SJSA1 (cell line): ENCODE measurements around the gene PTPRA. TPM values are rescaled to one million over a fixed set of nuclear protein-coding genes. Genes with fewer than 3 reads are reported as not detected.
A peak's percentile ranks its signal among the peaks of the same experiment; 100 is the strongest.
"Not testable (repeated sequence)": the region's sequence is repeated elsewhere in the genome, so short reads cannot be mapped to it uniquely, and the experiment has no call there.

ENCODE experiments used
- DNase-seq, 2 experiments: peaks; one replicate each; pipeline ENCODE4 v3.0.0-alpha.2; 2015 to 2020; ENCODE audit warnings: low spot score in 2 of 2, low read depth in 1 of 2
- H3K27ac ChIP-seq: fragments of 250-450 bp; sonication (Bioruptor Pico); 2 replicates; pipeline ENCODE4 v1.5.1; 2020; ENCODE audit warnings: mild to moderate bottlenecking, moderate library complexity
- H3K27me3 ChIP-seq: fragments of 250-450 bp; sonication (Bioruptor Pico); replicated peaks from 2 replicates; pipeline ENCODE4 v1.5.1; 2020; ENCODE audit warnings: mild to moderate bottlenecking, moderate library complexity
- H3K36me3 ChIP-seq: fragments of 250-450 bp; sonication (Bioruptor Pico); 2 replicates; pipeline ENCODE4 v1.5.1; 2020; ENCODE audit warnings: mild to moderate bottlenecking
- H3K4me1 ChIP-seq: fragments of 250-450 bp; sonication (Bioruptor Pico); replicated peaks from 2 replicates; pipeline ENCODE4 v1.6.1; 2021; ENCODE audit warnings: mild to moderate bottlenecking
- H3K4me3 ChIP-seq: fragments of 250-450 bp; sonication (Bioruptor Pico); 2 replicates; pipeline ENCODE4 v1.5.1; 2020; ENCODE audit warnings: mild to moderate bottlenecking
- H3K9me3 ChIP-seq: fragments of 250-450 bp; sonication (Bioruptor Pico); replicated peaks from 2 replicates; pipeline ENCODE4 v1.5.1; 2020; ENCODE audit warnings: mild to moderate bottlenecking
- total RNA-seq: library from RNA; depleted of rRNA; stranded (reverse); fragments of >200 nt; shearing (Covaris generic); gene quantifications from 2 replicates; pipeline ENCODE4 v1.2.3, GENCODE V29; 2014

PTPRA gene
- total RNA-seq, 1 experiment from 2014 or later, result 36.4 TPM

GRCh38 chr20:3043322-3043721, 170.0 kb downstream of the PTPRA start, which contains the start of gene GNRH2:
TSS of gene GNRH2 (plus strand) at chr20:3043622. CDS start at chr20:3044415, 793 bp downstream.
- H3K4me3 ChIP-seq, result no peak within 1 kb of the TSS
- peaks cover 12% of the 10 kb centered on the region for H3K4me1 ChIP-seq
- H3K9me3 ChIP-seq, result no peaks in the 10 kb centered on the region
- no peaks in the 10 kb centered on the region for H3K27me3 ChIP-seq
- H3K27ac ChIP-seq, result no peak within 1 kb of the TSS
- no peak for DNase-seq
- H3K36me3 ChIP-seq, result peaks cover 41% of the 10 kb centered on the region

- H3K36me3 ChIP-seq, result peaks cover 44% of the 10 kb centered on the region
- no peaks in the 10 kb centered on the region for H3K9me3 ChIP-seq
- H3K27me3 ChIP-seq, result no peaks in the 10 kb centered on the region
- H3K4me3 ChIP-seq, result no peak overlapping the region
- no peak for DNase-seq
- peaks cover 12% of the 10 kb centered on the region for H3K4me1 ChIP-seq
- H3K27ac ChIP-seq, result no peak overlapping the region; the same call in 1 of the 2 replicates
Observed at GRCh38 chr20:3044336-3044965, 171.2 kb downstream of the PTPRA start.

GRCh38 chr20:3045042-3045815, 171.9 kb downstream of the PTPRA start:
- no peaks in the 10 kb centered on the region for H3K9me3 ChIP-seq
- H3K4me1 ChIP-seq, result peaks cover 12% of the 10 kb centered on the region
- no peaks in the 10 kb centered on the region for H3K27me3 ChIP-seq
- peak; percentile 81 to 89 for DNase-seq
- peak overlapping the region; percentile 88 for H3K4me3 ChIP-seq
- peaks cover 41% of the 10 kb centered on the region for H3K36me3 ChIP-seq
- peak overlapping the region; percentile 77 for H3K27ac ChIP-seq

- peaks cover 12% of the 10 kb centered on the region for H3K4me1 ChIP-seq
- no peaks in the 10 kb centered on the region for H3K27me3 ChIP-seq
- peak within 1 kb of the TSS; percentile 77 for H3K27ac ChIP-seq
- peak within 1 kb of the TSS; percentile 88 for H3K4me3 ChIP-seq
- no peaks in the 10 kb centered on the region for H3K9me3 ChIP-seq
- DNase-seq, result peak; percentile 89 to 92
- peaks cover 38% of the 10 kb centered on the region for H3K36me3 ChIP-seq
Observed at GRCh38 chr20:3045816-3046676, 172.8 kb downstream of the PTPRA start, which contains the start of gene MRPS26. TSS of gene MRPS26 (plus strand) at chr20:3046052. CDS start at chr20:3046069, 17 bp downstream.

- no peak overlapping the region for H3K27ac ChIP-seq
Observed at GRCh38 chr20:3046677-3047462, 173.6 kb downstream of the PTPRA start.

GRCh38 chr20:3047486-3048419, 174.5 kb downstream of the PTPRA start:
- Histone ChIP-seq H3K27ac (no peak overlapping the region), H3K4me3 (no peak overlapping the region), H3K9me3 (no peaks in the 10 kb centered on the region), H3K4me1 (peaks cover 12% of the 10 kb centered on the region), H3K27me3 (no peaks in the 10 kb centered on the region), H3K36me3 (peaks cover 33% of the 10 kb centered on the region)
- DNase-seq, result no peak

More at GRCh38 chr20:3046677-3047462, 173.6 kb downstream of the PTPRA start:
- Histone ChIP-seq H3K4me1 (peaks cover 12% of the 10 kb centered on the region), H3K4me3 (peak overlapping the region; percentile 88), H3K9me3 (no peaks in the 10 kb centered on the region), H3K36me3 (peaks cover 34% of the 10 kb centered on the region), H3K27me3 (no peaks in the 10 kb centered on the region)
- no peak for DNase-seq

- Histone ChIP-seq H3K4me3 (no peak overlapping the region), H3K27me3 (no peaks in the 10 kb centered on the region), H3K27ac (no peak overlapping the region), H3K4me1 (peaks cover 6% of the 10 kb centered on the region), H3K9me3 (no peaks in the 10 kb centered on the region), H3K36me3 (peaks cover 24% of the 10 kb centered on the region)
- DNase-seq, result no peak
Observed at GRCh38 chr20:3051385-3052019, 178.2 kb downstream of the PTPRA start.

- Histone ChIP-seq H3K27ac (no peak overlapping the region), H3K9me3 (no peaks in the 10 kb centered on the region), H3K36me3 (no peaks in the 10 kb centered on the region), H3K4me3 (no peak overlapping the region), H3K4me1 (no peaks in the 10 kb centered on the region), H3K27me3 (no peaks in the 10 kb centered on the region; the same call in 1 of the 2 replicates)
- no peak for DNase-seq
Observed at GRCh38 chr20:3059489-3059888, 186.2 kb downstream of the PTPRA start.

- H3K27ac ChIP-seq, DNase-seq, H3K4me3 ChIP-seq, H3K36me3 ChIP-seq, H3K4me1 ChIP-seq, H3K9me3 ChIP-seq, H3K27me3 ChIP-seq: not testable (repeated sequence)
Observed at GRCh38 chr20:3064119-3064518, 190.8 kb downstream of the PTPRA start.

GRCh38 chr20:3067139-3068014, 194.1 kb downstream of the PTPRA start:
- Histone ChIP-seq H3K27ac (no peak overlapping the region), H3K4me3 (no peak overlapping the region), H3K9me3 (no peaks in the 10 kb centered on the region), H3K36me3 (no peaks in the 10 kb centered on the region), H3K4me1 (no peaks in the 10 kb centered on the region; the same call in 1 of the 2 replicates), H3K27me3 (0 out of 2 replicates have a peak, but pooled peaks cover 7% of the 10 kb centered on the region)
- DNase-seq, result no peak

GRCh38 chr20:3068075-3068474, 194.8 kb downstream of the PTPRA start:
- Histone ChIP-seq H3K27ac (no peak overlapping the region), H3K27me3 (0 out of 2 replicates have a peak, but pooled peaks cover 7% of the 10 kb centered on the region), H3K36me3 (no peaks in the 10 kb centered on the region), H3K9me3 (no peaks in the 10 kb centered on the region), H3K4me1 (no peaks in the 10 kb centered on the region; the same call in 1 of the 2 replicates), H3K4me3 (no peak overlapping the region)
- no peak for DNase-seq
